ENCODE data around the gene KIRREL3. TPM values are rescaled to one million over a fixed set of nuclear protein-coding genes. Genes with fewer than 3 reads are reported as not detected.

The KIRREL3 gene
- total RNA-seq, 1 donor from 2014 or later, result 0.24 TPM

DNA sequence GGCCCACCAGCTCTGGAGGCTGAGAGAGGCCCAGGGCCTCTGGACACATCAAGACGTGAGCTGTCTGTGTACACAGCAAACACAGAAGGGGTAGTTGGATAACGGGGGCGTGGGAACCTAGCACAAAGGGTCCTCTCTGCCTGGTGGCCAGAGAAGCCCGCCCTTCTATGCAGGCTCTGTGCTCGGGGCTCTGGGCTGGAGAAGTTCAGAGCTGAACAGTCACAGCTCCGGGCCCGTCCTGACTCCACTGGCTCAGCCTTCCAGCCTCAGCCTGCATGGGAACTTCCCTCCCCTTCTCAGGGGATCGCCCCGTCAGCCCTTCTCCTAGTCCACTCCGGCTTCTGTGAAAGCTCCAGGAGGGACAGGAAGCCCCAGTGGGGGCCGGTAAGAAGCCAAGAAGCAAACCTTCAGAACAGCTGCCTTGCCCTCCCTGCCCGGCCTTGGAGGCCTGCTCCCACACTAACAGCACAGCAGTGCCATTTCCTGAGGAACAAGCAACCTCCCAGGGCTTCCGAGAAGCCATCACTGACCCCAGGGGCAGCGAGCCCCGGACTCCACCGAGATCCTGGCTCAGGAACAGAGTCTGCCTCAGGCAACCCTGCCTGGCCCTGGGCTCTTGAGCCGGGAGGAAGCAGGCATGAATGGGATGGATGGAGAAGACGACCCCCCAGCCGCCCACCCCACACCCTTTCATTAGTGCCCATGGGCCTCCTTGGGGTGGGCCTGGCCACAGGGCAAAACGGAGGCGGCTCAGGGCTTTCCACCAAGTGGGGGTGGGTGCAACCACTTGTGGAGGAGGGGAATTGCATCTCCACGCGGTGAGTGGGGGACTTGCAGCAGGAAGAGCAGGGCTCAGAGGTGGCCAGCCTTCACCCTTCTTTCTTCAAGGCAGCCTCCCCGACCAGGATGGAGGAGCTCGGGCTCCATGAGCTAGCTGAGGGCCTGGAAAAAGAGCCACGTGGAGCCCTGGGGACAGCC is 525.3 kb downstream of the KIRREL3 start:
- peak; percentile 44 for DNase-seq (ENCODE audit: missing footprints)
- peak; percentile 42 for ATAC-seq

DNA sequence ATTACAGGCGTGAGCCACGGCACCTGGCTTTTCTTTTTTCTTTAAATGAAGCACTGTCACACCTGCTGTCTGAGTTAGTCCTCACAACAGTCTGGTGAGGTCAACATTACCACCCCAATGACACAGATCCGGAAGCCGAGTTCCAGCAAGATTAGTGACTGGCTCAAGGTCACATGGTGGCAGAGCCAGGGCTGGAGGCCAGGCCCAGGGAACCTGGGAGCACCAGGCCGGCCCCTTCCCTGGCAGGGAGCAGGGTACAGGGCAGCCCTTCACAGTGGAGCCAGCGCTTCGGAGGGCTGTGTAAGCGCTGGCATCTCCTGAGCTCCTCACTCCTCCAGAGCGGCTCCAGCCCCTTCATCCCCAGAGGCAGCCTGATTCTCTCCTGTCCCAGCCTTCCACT is 526.4 kb downstream of the KIRREL3 start:
- ATAC-seq (peak; percentile 40), DNase-seq (ENCODE audit: missing footprints) (peak; percentile 46)
- intact Hi-C loops (cut with DNase I), result no loop called here

More for the DNA sequence above, 525.3 kb downstream of the KIRREL3 start:
- intact Hi-C loops (cut with DNase I), result no loop called here

DNA sequence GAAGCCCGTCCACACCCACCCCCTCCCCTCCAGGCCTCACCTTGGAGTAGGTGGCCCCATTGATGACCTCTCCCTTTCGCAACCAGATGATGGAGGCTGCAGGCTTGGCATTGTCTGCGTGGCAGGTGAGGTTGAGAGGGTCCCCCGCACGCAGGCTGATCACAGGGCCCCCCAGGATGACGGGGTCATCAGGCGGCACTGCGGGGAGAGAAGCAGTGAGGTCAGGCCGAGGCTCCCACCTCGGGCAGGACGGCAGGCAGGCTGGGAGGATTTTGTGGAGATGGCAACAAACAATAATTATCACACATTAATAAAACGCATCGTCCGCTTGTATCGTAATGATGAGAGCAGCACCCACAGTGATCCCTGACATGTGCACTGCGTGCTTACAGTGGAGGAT is 527.3 kb downstream of the KIRREL3 start:
- peak; percentile 44 for DNase-seq (ENCODE audit: missing footprints)
- ATAC-seq, result no peak
- intact Hi-C loops (cut with DNase I), result no loop called here

DNA sequence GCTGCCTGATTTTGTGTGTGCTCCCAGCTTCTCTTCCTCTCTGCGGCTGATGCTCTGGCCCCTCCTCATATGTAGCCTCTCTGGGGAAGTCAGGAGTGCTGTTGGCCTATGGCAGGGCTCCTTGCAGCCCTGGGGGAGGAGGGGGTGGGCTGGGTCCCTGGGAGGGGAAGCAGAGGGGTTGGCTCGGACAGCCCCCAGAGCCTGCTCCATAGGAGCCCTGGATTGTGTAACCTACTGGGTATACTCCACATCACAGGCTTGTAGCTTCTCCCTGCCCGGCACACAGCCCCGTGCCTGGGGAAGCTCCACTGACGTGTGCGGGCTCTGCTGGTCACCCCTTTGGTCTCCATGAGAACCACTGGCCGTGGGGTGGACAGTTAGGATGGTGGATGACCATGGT is 531.3 kb downstream of the KIRREL3 start:
- intact Hi-C loops (cut with DNase I), result no loop called here
- ATAC-seq (no peak), DNase-seq (ENCODE audit: missing footprints) (no peak)

DNA sequence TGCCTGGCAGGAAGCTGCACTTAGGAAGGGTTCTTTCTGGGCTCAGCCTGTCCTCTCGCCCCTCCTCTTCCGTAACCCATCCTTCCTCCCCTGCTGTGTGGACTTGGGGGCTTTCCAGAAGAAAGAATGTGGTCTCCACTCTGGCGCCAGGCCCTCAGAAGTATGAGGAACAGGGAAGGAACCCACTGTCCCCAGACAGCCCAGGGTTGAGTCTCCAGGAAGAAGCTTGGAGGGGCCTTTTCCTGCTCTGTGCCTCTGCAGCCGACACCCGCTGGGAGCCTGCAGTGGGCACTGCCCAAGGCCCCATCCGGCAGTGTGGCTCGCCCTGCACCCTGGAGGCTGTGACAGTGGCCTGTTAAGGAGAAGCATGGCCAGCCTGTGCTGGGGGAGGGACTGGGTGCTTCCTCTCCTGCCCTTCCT is 532.5 kb downstream of the KIRREL3 start:
- intact Hi-C loops (cut with DNase I), result no loop called here
- peak; percentile 53 for ATAC-seq

DNA sequence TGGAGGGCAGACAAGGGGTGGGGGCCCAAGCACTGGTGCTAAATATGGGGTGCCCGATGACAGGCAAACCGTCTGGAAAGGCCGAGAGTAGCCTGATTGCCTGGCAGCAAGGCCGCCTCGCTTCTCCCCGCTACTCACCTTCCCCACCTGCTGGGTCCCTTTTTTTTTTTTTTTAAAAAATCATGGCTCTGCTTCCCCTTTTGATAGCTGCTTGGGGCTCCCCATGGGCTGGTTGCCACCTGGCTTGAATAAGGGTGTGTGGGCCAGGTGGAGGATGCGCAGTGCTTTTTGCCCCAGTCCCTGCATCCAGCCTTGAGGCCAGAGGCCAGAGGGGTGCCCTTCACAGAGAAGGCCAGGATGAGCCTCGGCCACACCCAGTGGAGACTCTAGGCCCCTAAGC is 533.1 kb downstream of the KIRREL3 start:
- intact Hi-C loops (cut with DNase I), result no loop called here
- ATAC-seq (no peak), DNase-seq (ENCODE audit: missing footprints) (peak; percentile 17)

More for the DNA sequence above, 532.5 kb downstream of the KIRREL3 start:
- DNase-seq (ENCODE audit: missing footprints), result no peak

DNA sequence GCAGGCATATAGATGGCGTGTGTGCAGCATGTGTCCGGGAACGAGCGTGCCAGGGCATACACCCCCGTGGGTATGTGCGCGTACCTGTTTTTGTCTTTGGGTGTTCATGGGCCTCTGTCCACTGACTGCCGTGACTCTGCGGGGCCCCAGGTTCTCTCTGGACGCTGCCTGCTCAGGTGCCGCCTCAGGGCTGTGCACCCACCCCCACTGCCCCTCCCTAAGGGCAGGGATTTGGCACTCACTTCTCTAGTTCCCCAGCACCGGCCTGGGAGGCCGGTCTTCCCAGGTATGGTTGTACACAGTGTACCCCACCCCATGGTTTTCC is 533.6 kb downstream of the KIRREL3 start:
- ATAC-seq (no peak), DNase-seq (ENCODE audit: missing footprints) (no peak)

DNA sequence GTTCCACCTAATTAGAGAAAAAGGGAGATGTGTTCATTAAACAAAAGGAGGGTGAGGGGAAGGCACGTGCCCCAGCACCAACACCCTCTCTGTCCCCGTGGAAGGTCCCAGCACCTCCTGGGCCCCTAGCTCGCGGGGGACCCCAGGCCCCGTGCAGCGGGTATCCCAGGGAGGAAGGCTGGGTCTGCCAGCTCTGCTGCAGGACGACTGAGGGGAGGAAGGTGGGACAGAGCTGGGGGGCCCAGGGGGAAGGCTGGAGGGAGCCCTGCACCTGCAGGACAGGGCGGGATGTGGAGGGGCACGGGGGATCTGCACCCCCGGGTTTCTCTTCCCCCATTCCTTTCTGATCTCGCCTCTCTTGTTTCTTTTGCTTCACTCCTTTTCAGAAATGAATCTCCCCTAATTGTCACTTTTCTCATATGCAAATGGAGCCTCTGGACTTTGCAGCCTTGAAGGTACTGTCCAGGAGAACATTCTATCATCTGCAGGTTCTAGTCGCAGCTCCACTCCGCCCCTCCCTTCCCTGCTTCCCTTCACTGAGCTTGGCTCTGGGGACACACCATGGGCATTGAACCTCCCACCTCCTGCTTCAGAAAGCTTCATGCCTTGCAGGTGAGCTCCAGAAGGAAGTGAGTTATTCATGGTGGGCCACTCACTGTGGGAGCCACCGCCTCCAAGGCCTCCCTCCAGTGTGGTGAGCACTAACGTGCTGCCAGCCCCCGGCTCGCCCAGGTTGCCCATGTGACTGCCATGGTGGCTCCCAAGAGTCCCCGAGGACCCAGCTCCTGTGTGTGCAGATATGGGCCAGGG is 534.1 kb downstream of the KIRREL3 start:
- intact Hi-C loops (cut with DNase I), result no loop called here
- DNase-seq (ENCODE audit: missing footprints) (no peak), ATAC-seq (no peak)

More for the DNA sequence above, 533.6 kb downstream of the KIRREL3 start:
- intact Hi-C loops (cut with DNase I), result no loop called here

DNA sequence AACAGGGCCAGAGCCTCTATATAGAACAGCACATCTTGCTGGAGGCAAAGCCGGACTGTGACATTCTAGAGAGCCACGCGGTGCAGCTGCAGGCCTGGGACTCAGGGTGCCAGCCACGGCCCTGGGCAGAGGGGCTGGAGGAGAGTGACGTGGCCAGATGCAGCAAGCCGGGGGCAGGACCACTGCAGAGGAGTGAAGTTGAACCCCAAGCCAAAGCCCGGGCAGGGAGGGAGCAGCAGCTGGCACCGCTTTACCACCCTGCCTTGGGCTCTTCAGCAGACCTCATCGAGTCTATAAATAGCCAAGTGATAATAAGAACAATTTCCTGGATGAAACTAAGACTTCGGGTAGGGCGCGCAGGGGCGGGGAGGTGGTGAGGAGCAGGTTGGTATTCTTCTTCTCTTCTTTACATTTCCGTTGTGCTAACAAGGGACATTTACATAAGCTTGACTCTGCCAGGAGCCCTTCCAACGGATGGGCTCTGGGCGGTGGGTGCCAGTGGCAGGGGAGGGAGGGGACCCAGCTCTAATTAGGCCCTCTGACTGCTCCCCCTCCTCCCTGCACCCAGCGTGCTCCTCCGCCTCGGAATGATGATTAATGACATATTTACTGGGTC is 534.9 kb downstream of the KIRREL3 start:
- ATAC-seq, result peak; percentile 38
- DNase-seq (ENCODE audit: missing footprints), result no peak
- intact Hi-C loops (cut with DNase I), result no loop called here

DNA sequence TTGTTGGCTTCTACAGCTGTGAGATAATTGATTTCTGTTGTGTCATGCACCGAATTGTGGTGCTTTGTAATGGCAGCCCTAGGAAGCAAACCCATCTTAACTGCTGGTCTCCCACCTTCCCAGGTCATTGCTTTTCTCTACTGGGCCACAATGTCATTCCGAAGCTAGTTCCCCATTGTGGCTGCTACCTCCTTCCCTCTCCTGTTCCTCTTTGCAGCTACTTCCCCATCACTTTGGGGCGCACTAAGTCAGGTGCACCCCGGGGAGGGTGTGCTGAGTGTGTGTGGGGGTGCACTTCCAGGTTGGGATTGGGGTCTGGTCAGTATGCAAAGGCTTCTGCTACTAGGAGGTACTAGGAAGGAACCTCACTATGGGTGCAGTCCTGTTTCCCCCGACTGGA is 535.8 kb downstream of the KIRREL3 start:
- no peak for DNase-seq (ENCODE audit: missing footprints)
- intact Hi-C loops (cut with DNase I), result no loop called here
- no peak for ATAC-seq

DNA sequence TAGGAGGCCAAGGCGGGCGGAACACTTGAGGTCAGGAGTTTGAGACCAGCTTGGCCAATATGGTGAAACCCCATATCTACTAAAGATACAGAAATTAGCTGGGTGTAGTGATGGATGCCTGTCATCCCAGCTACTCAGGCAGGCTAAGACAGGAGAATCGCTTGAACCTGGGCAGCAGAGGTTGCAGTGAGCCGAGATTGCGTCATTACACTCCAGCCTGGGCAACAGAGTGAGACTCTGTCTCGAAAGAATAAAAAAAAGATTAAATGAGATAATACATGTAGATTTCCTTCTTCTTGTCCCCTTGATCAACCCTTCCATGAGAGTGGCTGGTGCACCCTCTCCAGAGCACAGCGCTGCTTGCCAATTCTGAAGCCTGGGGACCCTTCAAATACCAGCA is 538.1 kb downstream of the KIRREL3 start:
- no peak for ATAC-seq

DNA sequence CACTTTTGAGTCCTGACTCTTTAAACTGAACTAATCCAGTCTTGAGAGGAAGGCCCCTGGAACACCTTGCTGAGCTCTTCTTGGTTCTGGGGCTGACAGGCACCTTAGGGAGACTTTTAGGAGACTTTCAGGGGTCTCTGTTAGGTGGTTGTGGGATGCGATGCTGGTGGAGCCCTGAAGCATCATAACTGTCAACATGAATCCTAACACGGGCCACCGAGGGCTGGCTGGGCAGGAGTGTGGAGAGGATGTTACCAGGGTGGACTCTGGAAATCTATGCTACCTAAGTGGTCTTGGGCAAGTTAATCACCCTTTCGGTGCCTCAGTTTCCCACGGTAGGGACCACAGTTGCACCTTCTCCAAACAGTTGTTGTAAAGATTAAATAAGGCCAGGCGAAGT is 538.6 kb downstream of the KIRREL3 start:
- intact Hi-C loops (cut with DNase I), result no loop called here
- DNase-seq (ENCODE audit: missing footprints) (no peak), ATAC-seq (no peak)

More for the DNA sequence above, 538.1 kb downstream of the KIRREL3 start:
- DNase-seq (ENCODE audit: missing footprints), result no peak
- intact Hi-C loops (cut with DNase I), result no loop called here

DNA sequence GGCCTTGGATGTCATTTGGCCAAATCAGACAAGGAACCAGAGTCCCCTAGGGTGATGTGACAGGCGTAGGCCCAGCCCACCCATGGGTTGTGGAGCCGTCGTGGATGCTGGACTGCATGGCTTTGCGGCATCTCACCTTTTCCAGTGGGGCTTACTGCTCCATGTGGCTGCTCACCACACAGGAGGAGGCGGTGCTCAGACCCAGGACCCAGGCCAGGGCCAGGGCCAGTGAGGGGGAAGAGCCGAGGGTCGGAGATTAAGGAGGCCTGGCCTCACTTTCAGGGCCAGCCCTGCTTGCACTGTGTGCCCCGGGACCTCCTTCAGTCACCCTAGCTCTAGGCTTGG is 539.5 kb downstream of the KIRREL3 start:
- intact Hi-C loops (cut with DNase I), result no loop called here
- ATAC-seq (no peak), DNase-seq (ENCODE audit: missing footprints) (peak; percentile 51)

DNA sequence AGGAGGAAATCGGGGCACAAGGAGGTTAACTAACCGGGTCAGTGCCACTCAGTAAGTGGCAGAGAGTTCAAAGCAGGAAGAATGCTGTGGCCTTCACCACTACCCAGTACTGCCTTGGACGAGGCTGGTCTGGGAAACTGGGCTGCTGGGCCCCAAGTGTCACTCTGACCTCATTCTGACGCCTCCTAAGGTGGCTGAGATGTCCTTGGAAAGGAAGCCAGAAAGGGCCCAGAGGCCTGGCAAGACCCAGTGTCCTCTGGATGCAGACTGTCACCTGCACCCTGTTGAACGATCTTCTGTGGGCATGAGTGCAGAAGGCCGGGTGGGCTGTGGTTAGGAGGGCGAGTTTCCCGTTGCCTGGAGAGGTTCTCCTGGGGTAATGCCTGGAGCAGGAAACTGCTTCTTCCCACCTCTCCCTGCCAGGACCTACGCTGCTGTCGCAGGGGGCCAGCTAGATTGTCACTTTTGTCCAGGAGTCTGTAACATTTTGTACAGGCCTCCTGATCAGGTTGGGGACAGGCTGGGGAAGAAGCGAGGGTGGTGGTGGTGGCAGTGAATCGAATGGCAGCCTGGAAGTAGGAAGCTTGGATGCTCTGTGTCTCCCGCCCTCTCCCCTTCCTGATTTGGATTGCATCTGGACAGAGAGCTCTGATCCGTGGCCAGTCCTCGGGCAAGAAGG is 540.0 kb downstream of the KIRREL3 start:
- DNase-seq (ENCODE audit: missing footprints), result peak; percentile 33
- peak; percentile 17 for ATAC-seq
- intact Hi-C loops (cut with DNase I), result no loop called here

DNA sequence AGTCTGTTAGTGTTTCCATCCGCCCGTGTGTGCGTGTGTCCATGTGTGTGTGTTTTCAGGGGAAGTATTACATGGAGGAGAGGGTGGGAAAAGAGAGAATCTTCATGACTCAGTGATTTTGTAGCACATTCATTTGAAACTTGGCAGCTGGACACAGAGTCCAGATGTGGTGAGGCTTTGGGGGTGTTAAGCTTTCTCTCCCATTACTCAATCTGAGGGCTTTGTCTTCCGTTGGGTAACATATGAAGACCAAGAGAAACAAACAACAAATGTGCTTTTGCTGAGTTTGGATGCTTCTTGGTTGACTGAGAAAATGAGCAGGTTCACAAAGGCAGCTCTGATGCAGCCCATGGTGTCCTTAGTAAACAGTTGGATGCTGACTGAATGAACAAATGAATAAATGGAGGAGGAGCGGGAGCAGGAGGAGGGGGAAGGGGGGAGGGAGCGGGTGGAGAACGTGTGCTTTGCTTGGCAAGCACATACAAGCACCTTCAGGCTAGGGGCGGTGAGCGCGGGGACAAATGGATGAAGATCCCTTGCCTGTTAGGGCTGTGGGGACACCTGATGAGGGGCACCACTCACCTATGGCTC is 540.8 kb downstream of the KIRREL3 start:
- intact Hi-C loops (cut with DNase I), result no loop called here
- DNase-seq (ENCODE audit: missing footprints), result peak; percentile 55
- ATAC-seq, result peak; percentile 39

DNA sequence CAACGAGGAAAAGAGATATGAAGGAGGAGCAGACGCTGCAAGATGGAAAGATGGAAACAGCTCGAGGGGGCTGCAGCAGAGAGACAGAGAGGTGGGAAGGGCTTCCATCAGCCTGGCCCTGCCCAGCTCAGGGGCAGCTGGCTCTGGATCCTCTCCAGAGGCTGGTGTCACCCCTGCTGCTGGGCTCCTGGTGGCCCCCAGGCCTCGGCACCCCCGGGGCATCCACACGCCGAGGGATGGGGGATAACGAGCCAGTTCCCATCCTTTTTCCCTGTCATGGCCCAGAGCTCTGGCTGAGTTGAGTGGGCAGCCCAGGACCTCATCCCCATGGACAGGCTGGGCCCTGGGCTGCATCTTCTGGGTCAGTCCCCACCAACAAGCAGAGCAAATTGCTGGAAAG is 542.8 kb downstream of the KIRREL3 start:
- intact Hi-C loops (cut with DNase I), result no loop called here
- DNase-seq (ENCODE audit: missing footprints) (no peak), ATAC-seq (no peak)

DNA sequence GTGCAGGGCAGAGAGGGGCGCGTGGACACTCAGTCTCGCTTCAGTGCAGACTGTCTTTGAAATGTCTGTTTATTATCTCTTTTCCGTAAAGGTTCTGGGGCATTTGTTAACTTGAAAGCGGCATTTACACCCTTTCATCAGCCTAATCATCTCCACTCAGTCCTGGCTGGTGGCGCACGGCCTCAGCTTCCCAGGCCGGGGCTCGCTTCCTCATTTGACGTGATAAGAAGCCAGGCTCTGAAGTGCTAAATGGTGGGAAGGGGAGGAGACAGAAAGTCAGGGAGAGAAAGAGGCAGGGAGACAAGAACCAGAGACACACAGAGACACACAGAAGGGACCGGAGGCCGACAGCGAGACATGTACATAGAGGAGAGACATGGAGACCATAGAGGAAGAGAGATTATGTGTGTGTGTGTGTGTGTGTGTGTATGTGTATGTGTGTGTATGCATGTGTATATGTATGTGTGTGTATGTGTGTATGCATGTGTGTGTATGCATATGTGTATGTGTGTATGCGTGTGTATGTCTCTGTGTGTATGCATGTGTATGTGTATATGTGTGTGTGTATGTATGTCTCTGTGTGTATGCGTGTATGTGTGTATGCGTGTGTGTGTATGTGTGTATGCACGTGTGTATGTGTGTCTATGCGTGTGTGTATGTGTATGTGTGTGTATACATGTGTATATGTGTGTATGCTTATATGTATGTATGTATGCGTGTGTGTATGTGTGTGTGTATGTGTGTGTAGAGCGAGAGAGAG is 543.6 kb downstream of the KIRREL3 start:
- intact Hi-C loops (cut with DNase I), result no loop called here
- ATAC-seq, result no peak
- no peak for DNase-seq (ENCODE audit: missing footprints)

DNA sequence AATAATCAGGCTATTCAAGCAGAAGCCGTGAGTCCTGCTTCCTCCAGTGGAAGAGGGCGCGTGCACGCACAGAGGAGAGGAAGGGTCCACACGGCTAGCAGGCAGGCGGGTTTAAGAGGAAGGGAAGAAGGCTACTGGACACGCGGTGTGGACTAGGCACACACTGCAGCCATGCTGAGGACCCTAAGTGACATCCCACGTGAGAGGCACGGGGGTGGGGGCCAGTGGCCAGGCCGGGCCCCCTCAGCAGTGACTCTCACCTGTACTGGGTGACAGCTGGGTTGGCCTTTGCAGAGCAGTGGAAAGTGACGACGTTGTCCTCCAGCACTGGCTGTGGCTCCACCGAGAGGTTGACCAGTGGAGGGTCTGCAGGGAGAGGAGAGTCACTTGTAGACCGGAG is 544.5 kb downstream of the KIRREL3 start:
- intact Hi-C loops (cut with DNase I), result no loop called here
- DNase-seq (ENCODE audit: missing footprints) (no peak), ATAC-seq (no peak)
